GM12878 (cell line): ENCODE results near the gene KLHL15. TPM values are rescaled to one million over a fixed set of nuclear protein-coding genes. Genes with fewer than 3 reads are reported as not detected.

Source experiments
- BHLHE40 ChIP-seq, 2 experiments: fragments of 450-650 bp in 1 of 2; IDR thresholded peaks; 2 replicates each; pipeline ENCODE4 v1.6.1; 2011 to 2017; ENCODE audit warnings: low read depth in 2 of 2, borderline replicate concordance in 1 of 2, improper control_type of control experiment in 1 of 2, low read length in 1 of 2, mild to moderate bottlenecking in 1 of 2
- BMI1 ChIP-seq: fragments of 450-650 bp; IDR thresholded peaks from 2 replicates; pipeline ENCODE4 v1.6.1; 2016; ENCODE audit warnings: mild to moderate bottlenecking, moderate library complexity, borderline replicate concordance
- CBFB ChIP-seq: IDR thresholded peaks from 2 replicates; pipeline ENCODE4 v1.6.1; 2016; ENCODE audit warnings: antibody characterized with exemption, low read depth
- ETV6 ChIP-seq, 2 experiments: fragments of 450-650 bp in 1 of 2; IDR thresholded peaks in 1 of 2; conservative IDR thresholded peaks in 1 of 2; 2 replicates each; pipeline ENCODE4 v1.6.1; 2014; ENCODE audit warnings: antibody characterized with exemption in 1 of 2, borderline replicate concordance in 1 of 2, low read depth in 1 of 2, mild to moderate bottlenecking in 1 of 2, moderate library complexity in 1 of 2
- FOXK2 ChIP-seq: fragments of 450-650 bp; IDR thresholded peaks from 2 replicates; pipeline ENCODE4 v1.6.1; 2017; ENCODE audit warnings: mild to moderate bottlenecking, moderate library complexity
- GABPA ChIP-seq: IDR thresholded peaks from 2 replicates; pipeline ENCODE4 v1.6.1; 2014; ENCODE audit warnings: antibody characterized with exemption, low read depth, mild to moderate bottlenecking, inconsistent platforms
- IKZF1 ChIP-seq: fragments of 450-650 bp; conservative IDR thresholded peaks from 2 replicates; pipeline ENCODE4 v1.6.1; 2017; ENCODE audit warnings: antibody characterized with exemption, mild to moderate bottlenecking
- JUND ChIP-seq: IDR thresholded peaks from 2 replicates; pipeline ENCODE4 v1.6.1; 2012; ENCODE audit warnings: low read depth, mild to moderate bottlenecking, low read length, improper control_type of control experiment, moderate library complexity
- KAT2A ChIP-seq: conservative IDR thresholded peaks from 2 replicates; pipeline ENCODE4 v1.6.1; 2011; ENCODE audit warnings: low read depth, low read length; ENCODE audit not compliant: control insufficient read depth
- MEF2A ChIP-seq: IDR thresholded peaks from 2 replicates; pipeline ENCODE4 v1.6.1; 2011; ENCODE audit warnings: low read depth, mild to moderate bottlenecking, low read length, moderate library complexity; ENCODE audit not compliant: insufficient read depth
- MXI1 ChIP-seq: fragments of 150-350 bp; IDR thresholded peaks from 2 replicates; pipeline ENCODE4 v1.6.1; 2011; ENCODE audit warnings: low read depth, mild to moderate bottlenecking, inconsistent platforms, low read length, improper control_type of control experiment
- NFXL1 ChIP-seq: fragments of 450-650 bp; IDR thresholded peaks from 2 replicates; pipeline ENCODE4 v1.6.1; 2017; ENCODE audit warnings: antibody characterized with exemption, mild to moderate bottlenecking, borderline replicate concordance
- POLR2AphosphoS5 ChIP-seq: IDR thresholded peaks from 2 replicates; pipeline ENCODE4 v1.6.1; 2011; ENCODE audit warnings: mild to moderate bottlenecking, low read length, inconsistent platforms
- RAD51 ChIP-seq: fragments of 450-650 bp; IDR thresholded peaks from 2 replicates; pipeline ENCODE4 v1.6.1; 2016; ENCODE audit warnings: moderate library complexity, mild to moderate bottlenecking, inconsistent platforms
- RB1 ChIP-seq: fragments of 450-650 bp; formaldehyde crosslinking; IDR thresholded peaks from 2 replicates; pipeline ENCODE4 v1.6.1; 2017; ENCODE audit warnings: mild to moderate bottlenecking, borderline replicate concordance
- RCOR1 ChIP-seq: conservative IDR thresholded peaks from 2 replicates; pipeline ENCODE4 v1.6.1; 2012; ENCODE audit warnings: low read depth, low read length, improper control_type of control experiment
- RFX5 ChIP-seq: IDR thresholded peaks from 2 replicates; pipeline ENCODE4 v1.6.1; 2011; ENCODE audit warnings: low read depth, low read length, improper control_type of control experiment
- SIX5 ChIP-seq: IDR thresholded peaks from 2 replicates; pipeline ENCODE4 v1.6.1; 2011; ENCODE audit warnings: mild to moderate bottlenecking, low read depth, low read length, moderate library complexity; ENCODE audit not compliant: severe bottlenecking
- SUZ12 ChIP-seq: fragments of 200-600 bp; sonication (generic); IDR thresholded peaks from one replicate; pipeline ENCODE4 v1.6.1; 2018; ENCODE audit warnings: antibody characterized with exemption, mild to moderate bottlenecking; ENCODE audit not compliant: unreplicated experiment
- TARDBP ChIP-seq: IDR thresholded peaks from 2 replicates; pipeline ENCODE4 v1.6.1; 2016; ENCODE audit warnings: borderline replicate concordance
- TCF12 ChIP-seq: IDR thresholded peaks from 2 replicates; pipeline ENCODE4 v1.6.1; 2011; ENCODE audit warnings: low read depth, mild to moderate bottlenecking, low read length
- WRNIP1 ChIP-seq: IDR thresholded peaks from 2 replicates; pipeline ENCODE4 v1.6.1; 2011; ENCODE audit warnings: low read depth, low read length, improper control_type of control experiment, borderline replicate concordance
- ZBED1 ChIP-seq: IDR thresholded peaks from 2 replicates; pipeline ENCODE4 v1.6.1; 2016; ENCODE audit warnings: borderline replicate concordance
- polyA plus RNA-seq, 11 experiments: library from polyadenylated mRNA; depleted of rRNA in 4 of 11; unstranded in 6 of 11; stranded (reverse) in 5 of 11; fragments of >200 nt; fragmentation: Nextera tagmentation in 4 of 11; fragmentation: Illumina TruSeq in 1 of 11; extraction: Ambion mirVana in 4 of 11; extraction: Trizol in 1 of 11; gene quantifications; 1 replicate in 1 of 11; 2 replicates in 10 of 11; pipeline versions ENCODE4 v1.2.1 to v1.2.3, GENCODE V29; 2011 to 2016; ENCODE audit warnings: inconsistent platforms in 2 of 11, missing spikeins in 2 of 11, low read depth in 1 of 11
- total RNA-seq, 4 experiments: library from RNA; depleted of rRNA in 3 of 4; stranded (reverse); fragments of >200 nt in 3 of 4; fragmentation: Illumina TruSeq in 1 of 4; extraction: Trizol in 1 of 4; gene quantifications; 2 replicates each; pipeline versions ENCODE4 v1.2.1 to v1.2.3, GENCODE V29; 2013 to 2021
- TF ChIP-seq, protein P1 (sequence below): fragments of 450-650 bp; IDR thresholded peaks from 2 replicates; pipeline ENCODE4 v1.6.1; 2017; ENCODE audit warnings: mild to moderate bottlenecking
- TF ChIP-seq, protein P2 (sequence below): fragments of 450-650 bp; IDR thresholded peaks from 2 replicates; pipeline ENCODE4 v1.6.1; 2016; ENCODE audit warnings: mild to moderate bottlenecking

KLHL15 gene
- total and polyA plus RNA-seq, 10 of the 15 experiments (the other 5 are each of a cell fraction or from before 2014, with no cell fraction given): 1.4 to 7.0 (median 3.7) TPM

DNA sequence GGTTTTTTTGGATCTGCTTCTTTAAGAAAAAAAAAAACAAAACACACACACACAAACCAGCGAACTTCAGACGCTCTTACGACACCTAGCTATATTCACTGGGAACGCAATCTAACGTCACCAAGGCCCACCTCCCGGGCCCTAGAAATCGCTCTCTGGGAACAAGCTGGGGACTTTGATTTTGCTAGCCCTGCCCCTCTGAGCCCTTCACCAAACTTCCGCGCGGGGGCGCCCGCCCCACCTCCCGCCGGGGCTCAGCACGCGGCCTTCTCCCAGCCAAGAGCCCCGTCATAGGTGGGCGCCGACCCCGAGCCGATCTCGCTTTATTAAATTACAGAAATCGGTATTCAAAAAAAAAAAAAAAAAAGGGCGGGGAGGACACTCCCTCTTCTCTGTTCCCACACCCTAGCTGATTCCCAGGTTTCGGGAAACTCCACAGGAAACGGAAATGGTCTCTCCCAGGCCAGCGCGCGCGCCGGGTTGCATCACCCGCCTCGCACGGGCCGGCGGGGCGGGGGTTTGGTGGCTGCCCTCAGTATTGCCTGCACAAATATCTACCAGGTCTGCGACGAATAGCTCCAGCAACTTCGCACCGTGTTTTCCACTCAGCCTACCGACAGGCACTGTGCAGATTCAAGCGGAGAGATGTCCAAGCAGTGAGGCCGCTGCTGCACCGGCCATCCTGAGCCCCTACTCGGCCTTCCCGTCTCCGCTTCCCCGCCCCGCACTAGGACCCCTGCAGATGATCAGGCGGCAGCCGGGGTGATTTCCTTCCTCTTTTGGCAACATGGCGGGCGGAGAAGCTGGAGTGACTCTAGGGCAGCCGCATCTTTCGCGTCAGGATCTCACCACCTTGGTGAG is 27.4 kb upstream of the KLHL15 start, which contains the start of gene EIF2S3 (continued):
- TF ChIP-seq, protein P1, sequence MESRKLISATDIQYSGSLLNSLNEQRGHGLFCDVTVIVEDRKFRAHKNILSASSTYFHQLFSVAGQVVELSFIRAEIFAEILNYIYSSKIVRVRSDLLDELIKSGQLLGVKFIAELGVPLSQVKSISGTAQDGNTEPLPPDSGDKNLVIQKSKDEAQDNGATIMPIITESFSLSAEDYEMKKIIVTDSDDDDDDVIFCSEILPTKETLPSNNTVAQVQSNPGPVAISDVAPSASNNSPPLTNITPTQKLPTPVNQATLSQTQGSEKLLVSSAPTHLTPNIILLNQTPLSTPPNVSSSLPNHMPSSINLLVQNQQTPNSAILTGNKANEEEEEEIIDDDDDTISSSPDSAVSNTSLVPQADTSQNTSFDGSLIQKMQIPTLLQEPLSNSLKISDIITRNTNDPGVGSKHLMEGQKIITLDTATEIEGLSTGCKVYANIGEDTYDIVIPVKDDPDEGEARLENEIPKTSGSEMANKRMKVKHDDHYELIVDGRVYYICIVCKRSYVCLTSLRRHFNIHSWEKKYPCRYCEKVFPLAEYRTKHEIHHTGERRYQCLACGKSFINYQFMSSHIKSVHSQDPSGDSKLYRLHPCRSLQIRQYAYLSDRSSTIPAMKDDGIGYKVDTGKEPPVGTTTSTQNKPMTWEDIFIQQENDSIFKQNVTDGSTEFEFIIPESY: peak; percentile 83
- TF ChIP-seq ETV6 (conservative IDR thresholded peaks at IDR 0.05 in 1 of 2, IDR thresholded peaks at IDR 0.05 in 1 of 2; ENCODE audit: borderline replicate concordance in 1 of 2, low read depth in 1 of 2) (peak in 1 of 2 experiments; percentile 84; a peak in 1 of 4 replicates), BHLHE40 (IDR thresholded peaks at IDR 0.05; ENCODE audit: borderline replicate concordance in 1 of 2, low read depth in 2 of 2, low read length in 1 of 2) (peak; percentile 97 to 98), WRNIP1 (no peak), SIX5 (no peak), RFX5 (0 out of 2 replicates have a peak, but pooled peaks have one; percentile 23), TARDBP (no peak), TCF12 (peak; percentile 55), RCOR1 (peak; percentile 88; the same call in 1 of the 2 replicates), CBFB (peak; percentile 42; the same call in 1 of the 2 replicates), SUZ12 (no peak), ZBED1 (no peak; the same call in 1 of the 2 replicates), NFXL1 (no peak), KAT2A (no peak), GABPA (peak; percentile 89), JUND (0 out of 2 replicates have a peak, but pooled peaks have one; percentile 74), MEF2A (0 out of 2 replicates have a peak, but pooled peaks have one; percentile 25), IKZF1 (peak; percentile 96), RB1 (peak; percentile 93), MXI1 (peak; percentile 79), POLR2AphosphoS5 (peak; percentile 99), RAD51 (no peak), BMI1 (no peak; the same call in 1 of the 2 replicates), FOXK2 (no peak)
- TF ChIP-seq, protein P2, sequence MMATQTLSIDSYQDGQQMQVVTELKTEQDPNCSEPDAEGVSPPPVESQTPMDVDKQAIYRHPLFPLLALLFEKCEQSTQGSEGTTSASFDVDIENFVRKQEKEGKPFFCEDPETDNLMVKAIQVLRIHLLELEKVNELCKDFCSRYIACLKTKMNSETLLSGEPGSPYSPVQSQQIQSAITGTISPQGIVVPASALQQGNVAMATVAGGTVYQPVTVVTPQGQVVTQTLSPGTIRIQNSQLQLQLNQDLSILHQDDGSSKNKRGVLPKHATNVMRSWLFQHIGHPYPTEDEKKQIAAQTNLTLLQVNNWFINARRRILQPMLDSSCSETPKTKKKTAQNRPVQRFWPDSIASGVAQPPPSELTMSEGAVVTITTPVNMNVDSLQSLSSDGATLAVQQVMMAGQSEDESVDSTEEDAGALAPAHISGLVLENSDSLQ: no peak
